Measurements from ENCODE around the gene PRSS57.

DNA sequence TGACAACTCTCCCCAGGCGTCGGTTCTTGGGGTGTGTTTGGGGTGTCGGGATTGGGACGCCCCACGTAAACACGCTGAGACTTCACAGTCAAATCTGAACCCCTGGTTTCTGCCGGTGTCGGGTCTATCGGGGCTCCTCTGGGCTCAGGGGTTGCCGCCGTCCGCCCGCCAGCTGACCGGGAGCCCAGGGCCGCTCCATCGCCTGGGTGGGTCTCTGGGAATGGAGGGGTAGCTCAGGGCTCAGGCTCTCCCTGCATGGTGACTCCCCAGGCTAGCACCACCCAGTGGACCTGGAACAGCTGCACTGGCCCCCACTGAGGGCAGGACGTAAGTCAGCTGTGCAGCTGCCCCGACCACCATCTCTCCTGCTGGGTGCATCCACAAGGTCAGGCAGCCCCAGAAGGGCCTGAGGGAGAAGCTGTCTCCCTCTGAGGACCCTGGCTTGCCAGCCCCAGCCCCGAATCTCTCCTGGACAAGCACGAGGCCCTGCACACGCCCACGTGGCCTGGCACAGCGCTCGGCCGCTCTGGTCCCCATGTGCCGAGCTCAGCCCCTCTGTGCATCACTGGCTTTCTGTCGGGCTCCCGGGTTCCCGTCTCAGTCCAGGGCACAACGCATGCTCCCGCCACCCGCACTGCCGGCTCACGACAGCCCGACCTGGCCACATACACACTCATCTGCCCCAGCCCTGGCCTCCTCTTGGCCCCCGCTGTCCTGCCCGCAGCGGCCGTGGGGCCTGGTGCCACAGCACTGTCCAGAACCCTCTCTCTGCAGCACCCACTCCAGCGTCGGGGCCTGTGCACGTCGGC is 38.3 kb downstream of the PRSS57 start:
- TF ChIP-seq, protein P1, sequence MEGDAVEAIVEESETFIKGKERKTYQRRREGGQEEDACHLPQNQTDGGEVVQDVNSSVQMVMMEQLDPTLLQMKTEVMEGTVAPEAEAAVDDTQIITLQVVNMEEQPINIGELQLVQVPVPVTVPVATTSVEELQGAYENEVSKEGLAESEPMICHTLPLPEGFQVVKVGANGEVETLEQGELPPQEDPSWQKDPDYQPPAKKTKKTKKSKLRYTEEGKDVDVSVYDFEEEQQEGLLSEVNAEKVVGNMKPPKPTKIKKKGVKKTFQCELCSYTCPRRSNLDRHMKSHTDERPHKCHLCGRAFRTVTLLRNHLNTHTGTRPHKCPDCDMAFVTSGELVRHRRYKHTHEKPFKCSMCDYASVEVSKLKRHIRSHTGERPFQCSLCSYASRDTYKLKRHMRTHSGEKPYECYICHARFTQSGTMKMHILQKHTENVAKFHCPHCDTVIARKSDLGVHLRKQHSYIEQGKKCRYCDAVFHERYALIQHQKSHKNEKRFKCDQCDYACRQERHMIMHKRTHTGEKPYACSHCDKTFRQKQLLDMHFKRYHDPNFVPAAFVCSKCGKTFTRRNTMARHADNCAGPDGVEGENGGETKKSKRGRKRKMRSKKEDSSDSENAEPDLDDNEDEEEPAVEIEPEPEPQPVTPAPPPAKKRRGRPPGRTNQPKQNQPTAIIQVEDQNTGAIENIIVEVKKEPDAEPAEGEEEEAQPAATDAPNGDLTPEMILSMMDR (conservative IDR thresholded peaks at IDR 0.05; ENCODE audit: low read depth, low read length) = no peak
- TF ChIP-seq EZH2 (IDR thresholded peaks at IDR 0.05; ENCODE audit: borderline replicate concordance, low read depth, low read length, poor library complexity, severe bottlenecking) = no peak

All from A673 (cell line).